ENCODE measurements around the gene WDR27.

DNA sequence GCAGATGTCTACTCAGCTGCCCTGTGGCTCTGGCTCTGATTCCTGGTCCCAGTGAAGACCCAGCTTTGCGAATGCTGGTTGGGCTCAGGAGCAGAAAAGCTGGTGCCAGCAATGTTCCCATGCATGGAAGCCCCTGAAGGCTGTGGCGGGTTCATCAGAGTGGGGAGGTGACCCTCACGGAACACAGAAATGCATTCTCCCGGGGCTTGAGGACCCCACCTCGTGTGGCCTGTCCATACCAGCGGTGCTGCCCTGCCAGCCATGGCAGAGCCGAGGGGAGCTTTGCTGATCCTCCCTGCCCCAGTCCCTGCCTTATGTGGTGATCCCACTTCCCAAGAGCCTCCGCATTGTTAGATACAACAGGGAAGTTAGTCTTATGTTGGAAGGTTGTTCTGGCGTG lies 290.5 kb downstream of the WDR27 start:
- TF ChIP-seq, protein P1, sequence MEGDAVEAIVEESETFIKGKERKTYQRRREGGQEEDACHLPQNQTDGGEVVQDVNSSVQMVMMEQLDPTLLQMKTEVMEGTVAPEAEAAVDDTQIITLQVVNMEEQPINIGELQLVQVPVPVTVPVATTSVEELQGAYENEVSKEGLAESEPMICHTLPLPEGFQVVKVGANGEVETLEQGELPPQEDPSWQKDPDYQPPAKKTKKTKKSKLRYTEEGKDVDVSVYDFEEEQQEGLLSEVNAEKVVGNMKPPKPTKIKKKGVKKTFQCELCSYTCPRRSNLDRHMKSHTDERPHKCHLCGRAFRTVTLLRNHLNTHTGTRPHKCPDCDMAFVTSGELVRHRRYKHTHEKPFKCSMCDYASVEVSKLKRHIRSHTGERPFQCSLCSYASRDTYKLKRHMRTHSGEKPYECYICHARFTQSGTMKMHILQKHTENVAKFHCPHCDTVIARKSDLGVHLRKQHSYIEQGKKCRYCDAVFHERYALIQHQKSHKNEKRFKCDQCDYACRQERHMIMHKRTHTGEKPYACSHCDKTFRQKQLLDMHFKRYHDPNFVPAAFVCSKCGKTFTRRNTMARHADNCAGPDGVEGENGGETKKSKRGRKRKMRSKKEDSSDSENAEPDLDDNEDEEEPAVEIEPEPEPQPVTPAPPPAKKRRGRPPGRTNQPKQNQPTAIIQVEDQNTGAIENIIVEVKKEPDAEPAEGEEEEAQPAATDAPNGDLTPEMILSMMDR (IDR thresholded peaks at IDR 0.05; ENCODE audit: borderline replicate concordance, extremely low read depth, low read length, poor library complexity, severe bottlenecking), result no peak
- no peak for TF ChIP-seq EZH2 (IDR thresholded peaks at IDR 0.05; ENCODE audit: borderline replicate concordance, low read depth, low read length, severe bottlenecking)

All from DND-41 (cell line).